GM03348 (cell line): ENCODE measurements around the gene MYB.

Experiments used
- DNase-seq: peaks from one replicate; pipeline ENCODE4 v3.0.0; 2012; ENCODE audit warnings: low spot score

MYB gene

GRCh38 chr6:135251498-135252441, 70.7 kb downstream of the MYB start:
- no peak for DNase-seq

- no peak for DNase-seq
Observed at GRCh38 chr6:135254471-135254870, 73.4 kb downstream of the MYB start.

- DNase-seq, result no peak
Observed at GRCh38 chr6:135256866-135257265, 75.8 kb downstream of the MYB start.

- no peak for DNase-seq
Observed at GRCh38 chr6:135257631-135258405, 76.7 kb downstream of the MYB start.

- no peak for DNase-seq
Observed at GRCh38 chr6:135258970-135259369, 77.9 kb downstream of the MYB start.

- no peak for DNase-seq
Observed at GRCh38 chr6:135260612-135261011, 79.5 kb downstream of the MYB start.

GRCh38 chr6:135261872-135262725, 81.0 kb downstream of the MYB start:
- no peak for DNase-seq

- no peak for DNase-seq
Observed at GRCh38 chr6:135265278-135265677, 84.2 kb downstream of the MYB start.

- DNase-seq, result no peak
Observed at GRCh38 chr6:135266675-135267074, 85.6 kb downstream of the MYB start.

GRCh38 chr6:135267085-135267484, 86.0 kb downstream of the MYB start:
- DNase-seq, result no peak

GRCh38 chr6:135268263-135268662, 87.2 kb downstream of the MYB start:
- DNase-seq, result no peak

- DNase-seq, result no peak
Observed at GRCh38 chr6:135268740-135269139, 87.6 kb downstream of the MYB start.
